ENCODE measurements around the gene GSDME.

GSDME gene

GRCh38 chr7:24670782-24671181 lies 86.5 kb downstream of the GSDME start:
- H3K4me3 ChIP-seq (ENCODE audit: control insufficient read depth, low read depth, low read length): no peak overlapping the region
- DNase-seq (ENCODE audit: low read depth): no peak
- no peak for TF ChIP-seq CTCF (IDR thresholded peaks at IDR 0.05; ENCODE audit: control insufficient read depth, insufficient read depth, low read depth, low read length, missing control alignments)

- H3K4me3 ChIP-seq (ENCODE audit: control insufficient read depth, low read depth, low read length): no peak overlapping the region
- no peak for TF ChIP-seq CTCF (IDR thresholded peaks at IDR 0.05; ENCODE audit: control insufficient read depth, insufficient read depth, low read depth, low read length, missing control alignments)
- DNase-seq (ENCODE audit: low read depth): no peak
These were observed 87.2 kb downstream of the GSDME start for GRCh38 chr7:24669971-24670591.

- no peak overlapping the region for H3K4me3 ChIP-seq (ENCODE audit: control insufficient read depth, low read depth, low read length)
- DNase-seq (ENCODE audit: low read depth): no peak
- no peak for TF ChIP-seq CTCF (IDR thresholded peaks at IDR 0.05; ENCODE audit: control insufficient read depth, insufficient read depth, low read depth, low read length, missing control alignments)
These were observed 88.2 kb downstream of the GSDME start for GRCh38 chr7:24668927-24669635.

- H3K4me3 ChIP-seq (ENCODE audit: control insufficient read depth, low read depth, low read length): no peak overlapping the region
- peak; percentile 65 for TF ChIP-seq CTCF (IDR thresholded peaks at IDR 0.05; ENCODE audit: control insufficient read depth, insufficient read depth, low read depth, low read length, missing control alignments)
- DNase-seq (ENCODE audit: low read depth): no peak
These were observed 91.5 kb downstream of the GSDME start for GRCh38 chr7:24665564-24666294.

GRCh38 chr7:24660546-24660945 lies 96.7 kb downstream of the GSDME start:
- H3K4me3 ChIP-seq (ENCODE audit: control insufficient read depth, low read depth, low read length): no peak overlapping the region
- TF ChIP-seq CTCF (IDR thresholded peaks at IDR 0.05; ENCODE audit: control insufficient read depth, insufficient read depth, low read depth, low read length, missing control alignments): no peak
- DNase-seq (ENCODE audit: low read depth): no peak

- H3K4me3 ChIP-seq (ENCODE audit: control insufficient read depth, low read depth, low read length): no peak overlapping the region
- TF ChIP-seq CTCF (IDR thresholded peaks at IDR 0.05; ENCODE audit: control insufficient read depth, insufficient read depth, low read depth, low read length, missing control alignments): no peak
- no peak for DNase-seq (ENCODE audit: low read depth)
These were observed 97.8 kb downstream of the GSDME start for GRCh38 chr7:24659505-24659904.
